GM13977 (cell line): ENCODE results near the gene HS6ST1.

Experiments used
- DNase-seq: peaks from one replicate; pipeline ENCODE4 v3.0.0; 2012; ENCODE audit warnings: low spot score
- CTCF ChIP-seq: IDR thresholded peaks from 2 replicates; pipeline ENCODE4 v1.5.1; 2012; ENCODE audit warnings: mild to moderate bottlenecking, control low read depth; ENCODE audit not compliant: insufficient read depth; ENCODE audit errors: extremely low read depth, missing control alignments
- in situ Hi-C: fragments of 300-500 bp; cut with MboI; formaldehyde crosslinking; loops from one replicate; pipeline ENCODE4 v1.12.0; 2022; ENCODE audit warnings: low sequenced_read_pairs, low pct_unique_long_range_greater_than_20kb, mixed read lengths, inconsistent platforms; ENCODE audit not compliant: unreplicated experiment

The HS6ST1 gene

GRCh38 chr2:128348701-128349100, 30.0 kb upstream of the HS6ST1 start:
- TF ChIP-seq CTCF: no peak

GRCh38 chr2:128347701-128348539, 29.3 kb upstream of the HS6ST1 start:
- TF ChIP-seq CTCF: no peak
- in situ Hi-C loops: no loop called here
- no peak for DNase-seq

More at GRCh38 chr2:128348701-128349100, 30.0 kb upstream of the HS6ST1 start:
- no peak for DNase-seq
- in situ Hi-C loops: no loop called here

- in situ Hi-C loops: no loop called here
- no peak for TF ChIP-seq CTCF
These were observed 28.5 kb upstream of the HS6ST1 start for GRCh38 chr2:128347171-128347558.

GRCh38 chr2:128346291-128347170, 27.9 kb upstream of the HS6ST1 start:
- DNase-seq: no peak
- TF ChIP-seq CTCF: no peak
- in situ Hi-C loops: no loop called here

More at GRCh38 chr2:128347171-128347558, 28.5 kb upstream of the HS6ST1 start:
- no peak for DNase-seq

- no peak for TF ChIP-seq CTCF
- no peak for DNase-seq
- in situ Hi-C loops: no loop called here
These were observed 26.9 kb upstream of the HS6ST1 start for GRCh38 chr2:128345436-128346165.

GRCh38 chr2:128344101-128344500, 25.4 kb upstream of the HS6ST1 start:
- DNase-seq: no peak
- in situ Hi-C loops: no loop called here
- TF ChIP-seq CTCF: no peak
